Measurements from ENCODE around the gene NHERF1. TPM values are rescaled to one million over a fixed set of nuclear protein-coding genes. Genes with fewer than 3 reads are reported as not detected.
A peak's percentile ranks its signal among the peaks of the same experiment; 100 is the strongest.

The NHERF1 gene
- total and polyA plus RNA-seq, 2 of the 13 experiments (the other 11 are each of a cell fraction or from before 2014, with no cell fraction given): 169 to 269 TPM

DNA sequence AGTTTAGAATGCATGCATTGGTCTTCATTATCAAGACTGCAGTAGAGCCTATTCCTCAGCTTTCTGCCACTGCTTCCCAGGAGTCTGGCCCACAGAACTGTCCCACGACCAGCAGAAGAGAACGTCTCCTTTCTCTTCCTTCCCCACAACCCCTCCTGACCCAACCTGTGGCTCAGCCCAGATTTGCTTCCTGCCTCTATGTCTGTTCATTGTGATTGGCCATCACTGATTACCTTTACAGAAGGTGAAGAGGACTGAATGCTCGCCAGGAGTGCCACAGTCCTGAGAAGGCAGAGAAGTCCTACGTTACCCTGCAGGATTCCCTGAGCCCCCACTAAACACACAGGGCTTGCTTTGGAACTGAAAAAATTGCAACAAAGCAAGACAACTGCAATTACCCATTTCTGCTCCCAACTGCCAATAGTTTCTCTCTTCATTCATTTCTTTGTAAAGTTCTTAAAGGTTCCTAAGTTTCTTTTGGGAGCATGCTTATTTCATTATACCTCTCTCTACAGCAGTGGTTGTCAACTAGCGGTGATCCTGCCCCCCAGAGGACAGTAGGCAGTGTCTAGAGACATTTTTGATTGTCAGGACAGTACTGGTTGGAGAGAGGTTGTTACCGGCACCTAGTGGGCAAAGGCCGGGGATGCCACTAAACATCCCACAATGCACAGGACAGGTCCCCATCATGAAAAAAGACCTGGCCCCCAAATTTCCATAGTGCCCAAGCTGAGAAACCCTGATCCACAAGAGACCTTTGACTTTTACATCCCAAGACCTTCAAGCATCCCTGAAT, 32.2 kb downstream of the NHERF1 start (continued):
- no peak for TF ChIP-seq ZUFSP (CRISPR knock-in tag; IDR thresholded peaks at IDR 0.05; ENCODE audit: borderline replicate concordance)
- TF ChIP-seq, protein P1, sequence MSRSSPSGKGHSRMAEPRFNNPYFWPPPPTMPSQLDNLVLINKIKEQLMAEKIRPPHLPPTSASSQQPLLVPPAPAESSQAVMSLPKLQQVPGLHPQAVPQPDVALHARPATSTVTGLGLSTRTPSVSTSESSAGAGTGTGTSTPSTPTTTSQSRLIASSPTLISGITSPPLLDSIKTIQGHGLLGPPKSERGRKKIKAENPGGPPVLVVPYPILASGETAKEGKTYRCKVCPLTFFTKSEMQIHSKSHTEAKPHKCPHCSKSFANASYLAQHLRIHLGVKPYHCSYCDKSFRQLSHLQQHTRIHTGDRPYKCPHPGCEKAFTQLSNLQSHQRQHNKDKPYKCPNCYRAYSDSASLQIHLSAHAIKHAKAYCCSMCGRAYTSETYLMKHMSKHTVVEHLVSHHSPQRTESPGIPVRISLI (CRISPR knock-in tag; IDR thresholded peaks at IDR 0.05; ENCODE audit: borderline replicate concordance): no peak; the same call in 1 of the 2 replicates
- no peak for TF ChIP-seq MIER2 (CRISPR knock-in tag; IDR thresholded peaks at IDR 0.05)
- TF ChIP-seq ZNF441 (CRISPR knock-in tag; IDR thresholded peaks at IDR 0.05; ENCODE audit: borderline replicate concordance): no peak
- TF ChIP-seq JDP2 (CRISPR knock-in tag; IDR thresholded peaks at IDR 0.05; ENCODE audit: borderline replicate concordance): no peak
- no peak for TF ChIP-seq ZFP82 (CRISPR knock-in tag; IDR thresholded peaks at IDR 0.05; ENCODE audit: borderline replicate concordance)
- TF ChIP-seq ZNF550 (CRISPR knock-in tag; IDR thresholded peaks at IDR 0.05; ENCODE audit: borderline replicate concordance): no peak
- no peak for TF ChIP-seq SOX6 (IDR thresholded peaks at IDR 0.05)
- 0 out of 2 replicates have a peak, but pooled peaks have one; percentile 39 for TF ChIP-seq SOX6 (CRISPR knock-in tag; IDR thresholded peaks at IDR 0.05)
- no peak for TF ChIP-seq HNRNPUL1 (IDR thresholded peaks at IDR 0.05; ENCODE audit: low read depth, low read length)
- TF ChIP-seq BHLHE40 (IDR thresholded peaks at IDR 0.05; ENCODE audit: low read length): 0 out of 2 replicates have a peak, but pooled peaks have one; percentile 30
- TF ChIP-seq, protein P2, sequence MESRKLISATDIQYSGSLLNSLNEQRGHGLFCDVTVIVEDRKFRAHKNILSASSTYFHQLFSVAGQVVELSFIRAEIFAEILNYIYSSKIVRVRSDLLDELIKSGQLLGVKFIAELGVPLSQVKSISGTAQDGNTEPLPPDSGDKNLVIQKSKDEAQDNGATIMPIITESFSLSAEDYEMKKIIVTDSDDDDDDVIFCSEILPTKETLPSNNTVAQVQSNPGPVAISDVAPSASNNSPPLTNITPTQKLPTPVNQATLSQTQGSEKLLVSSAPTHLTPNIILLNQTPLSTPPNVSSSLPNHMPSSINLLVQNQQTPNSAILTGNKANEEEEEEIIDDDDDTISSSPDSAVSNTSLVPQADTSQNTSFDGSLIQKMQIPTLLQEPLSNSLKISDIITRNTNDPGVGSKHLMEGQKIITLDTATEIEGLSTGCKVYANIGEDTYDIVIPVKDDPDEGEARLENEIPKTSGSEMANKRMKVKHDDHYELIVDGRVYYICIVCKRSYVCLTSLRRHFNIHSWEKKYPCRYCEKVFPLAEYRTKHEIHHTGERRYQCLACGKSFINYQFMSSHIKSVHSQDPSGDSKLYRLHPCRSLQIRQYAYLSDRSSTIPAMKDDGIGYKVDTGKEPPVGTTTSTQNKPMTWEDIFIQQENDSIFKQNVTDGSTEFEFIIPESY (CRISPR knock-in tag; IDR thresholded peaks at IDR 0.05): peak; percentile 38; the same call in 1 of the 2 replicates
- no peak for TF ChIP-seq FOXM1 (CRISPR knock-in tag; IDR thresholded peaks at IDR 0.05)
- no peak for TF ChIP-seq AGO1 (IDR thresholded peaks at IDR 0.05; ENCODE audit: low read depth, low read length, poor library complexity, severe bottlenecking)
- TF ChIP-seq KLF13 (CRISPR knock-in tag; IDR thresholded peaks at IDR 0.05): no peak
- TF ChIP-seq PHF8 (CRISPR knock-in tag; IDR thresholded peaks at IDR 0.05): no peak
- no peak for TF ChIP-seq RELA (CRISPR knock-in tag; IDR thresholded peaks at IDR 0.05)
- TF ChIP-seq, protein P3, sequence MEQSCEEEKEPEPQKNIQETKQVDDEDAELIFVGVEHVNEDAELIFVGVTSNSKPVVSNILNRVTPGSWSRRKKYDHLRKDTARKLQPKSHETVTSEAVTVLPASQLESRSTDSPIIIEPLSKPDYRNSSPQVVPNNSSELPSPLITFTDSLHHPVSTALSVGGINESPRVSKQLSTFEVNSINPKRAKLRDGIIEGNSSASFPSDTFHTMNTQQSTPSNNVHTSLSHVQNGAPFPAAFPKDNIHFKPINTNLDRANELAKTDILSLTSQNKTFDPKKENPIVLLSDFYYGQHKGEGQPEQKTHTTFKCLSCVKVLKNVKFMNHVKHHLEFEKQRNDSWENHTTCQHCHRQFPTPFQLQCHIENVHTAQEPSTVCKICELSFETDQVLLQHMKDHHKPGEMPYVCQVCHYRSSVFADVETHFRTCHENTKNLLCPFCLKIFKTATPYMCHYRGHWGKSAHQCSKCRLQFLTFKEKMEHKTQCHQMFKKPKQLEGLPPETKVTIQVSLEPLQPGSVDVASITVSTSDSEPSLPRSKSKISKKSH (CRISPR knock-in tag; IDR thresholded peaks at IDR 0.05; ENCODE audit: borderline replicate concordance): no peak
- no peak for TF ChIP-seq ZKSCAN5 (CRISPR knock-in tag; IDR thresholded peaks at IDR 0.05)
- no peak for TF ChIP-seq ZNF329 (CRISPR knock-in tag; IDR thresholded peaks at IDR 0.05; ENCODE audit: low read depth)
- TF ChIP-seq SMARCC2 (IDR thresholded peaks at IDR 0.05): no peak
- no peak for TF ChIP-seq ZNF383 (CRISPR knock-in tag; IDR thresholded peaks at IDR 0.05; ENCODE audit: borderline replicate concordance)
- TF ChIP-seq SETDB1 (CRISPR knock-in tag; IDR thresholded peaks at IDR 0.05; ENCODE audit: borderline replicate concordance): no peak
